ENCODE results near the gene CCDC51. TPM values are rescaled to one million over a fixed set of nuclear protein-coding genes. Genes with fewer than 3 reads are reported as not detected.

Gene CCDC51
- total RNA-seq, 1 experiment from 2014 or later = 29.3 TPM

DNA sequence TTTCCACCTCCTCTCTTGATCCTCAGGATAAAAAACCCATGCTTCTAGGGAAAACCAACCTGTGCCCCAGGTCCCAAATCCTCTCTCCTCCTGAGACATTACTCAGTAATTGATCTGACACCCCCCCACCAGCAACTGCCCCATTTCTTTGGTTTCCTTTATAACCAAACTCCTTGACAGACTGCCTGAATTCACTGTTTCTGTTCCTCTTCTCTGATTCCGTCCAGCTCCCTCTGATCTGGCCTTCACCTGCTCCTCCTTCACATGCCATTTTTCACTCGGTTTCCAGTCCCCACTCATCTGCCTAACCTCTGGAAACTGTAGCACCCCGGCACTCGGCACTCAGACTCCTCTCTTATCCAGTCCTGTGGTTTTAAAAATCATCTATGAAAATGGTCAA is 2.1 kb downstream of the CCDC51 start:
- no peak for DNase-seq (ENCODE audit: low read depth, low spot score)
- POLR2A ChIA-PET = no interaction called here
- Histone ChIP-seq H4K20me1 (ENCODE audit: insufficient read depth) (no peaks in the 10 kb centered on the region), H3K27me3 (ENCODE audit: insufficient read depth, low read length) (no peaks in the 10 kb centered on the region), H2AFZ (ENCODE audit: low read depth, low read length, poor library complexity, severe bottlenecking) (no peak overlapping the region), H3K4me1 (ENCODE audit: control insufficient read depth in 1 of 2, insufficient read depth in 2 of 2, low read length in 2 of 2) (peaks cover 36 to 58% of the 10 kb centered on the region in 2 experiments), H3K9me3 (ENCODE audit: control insufficient read depth in 1 of 2, insufficient read depth in 1 of 2, low read depth in 1 of 2, low read length in 2 of 2) (no peaks in the 10 kb centered on the region), H3K79me2 (ENCODE audit: insufficient read depth, low read length) (peaks cover 54% of the 10 kb centered on the region), H3K36me3 (ENCODE audit: control insufficient read depth in 1 of 2, insufficient read depth in 2 of 2, low read length in 2 of 2) (peaks cover 9 to 21% of the 10 kb centered on the region in 2 experiments; a peak in 3 of 4 replicates), H3K4me3 (replicated peaks in 1 of 2; ENCODE audit: low read depth in 1 of 2, low read length in 2 of 2) (no peak overlapping the region), H3K4me2 (ENCODE audit: low read length) (no peak overlapping the region), H3K27ac (ENCODE audit: low read depth, low read length) (no peak overlapping the region), H3K9me2 (ENCODE audit: insufficient read depth) (no peaks in the 10 kb centered on the region), H3K9ac (ENCODE audit: low read length) (no peak overlapping the region)
- RAD21 ChIA-PET (ENCODE audit: low non-redundant PET in 1 of 2, low total read pairs in 2 of 2, uncharacterized antibody in 2 of 2, unreplicated experiment in 2 of 2) = interaction anchor here in 1 of 2 experiments (3.3 kb wide), 1 partner anchor 37 kb away, joined by 59 read pairs; no protein-coding TSS in a partner anchor
- intact Hi-C loops (cut with micrococcal nuclease) = no loop called here
- TF ChIP-seq EZH2phosphoT487 (IDR thresholded peaks at IDR 0.05; ENCODE audit: borderline replicate concordance) = no peak
- TF ChIP-seq SRF (IDR thresholded peaks at IDR 0.05; ENCODE audit: low read depth) = no peak
- no peak for TF ChIP-seq POLR2AphosphoS5 (IDR thresholded peaks at IDR 0.05; ENCODE audit: low read depth, low read length)
- CTCF ChIA-PET = interaction anchor here (1.3 to 6.4 kb wide), 3 partner anchors 36 to 163 kb away, joined by 3 to 386 read pairs (median 91); no protein-coding TSS in a partner anchor
- no peak for ATAC-seq
- BruUV-seq (replicated peaks) = no TSS peak

DNA sequence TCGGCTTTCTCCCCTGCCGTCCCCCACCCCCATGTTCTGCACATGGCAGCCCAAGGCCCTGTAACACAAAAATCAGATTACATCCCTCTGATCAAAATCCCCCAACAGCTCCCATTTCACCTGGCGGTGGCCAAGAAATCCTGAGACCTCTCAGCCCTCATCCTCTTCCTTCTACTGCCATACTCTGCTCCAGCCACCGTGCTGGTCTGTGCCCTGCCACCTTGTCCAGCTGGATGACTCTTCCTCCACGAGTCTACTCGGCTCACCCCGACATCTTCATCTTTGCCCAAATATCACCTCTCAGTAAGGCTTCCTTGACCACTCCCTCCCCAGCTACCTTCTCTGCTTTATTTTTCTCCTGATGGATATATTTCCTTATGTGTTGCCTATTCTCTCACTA is 3.1 kb downstream of the CCDC51 start:
- intact Hi-C loops (cut with micrococcal nuclease) = loop anchor here (1.0 kb wide), 4 partner anchors 36 to 243 kb away; no protein-coding TSS in a partner anchor
- CTCF ChIA-PET = interaction anchor here (0.8 to 6.4 kb wide), 26 partner anchors 9 to 280 kb away, joined by 3 to 386 read pairs (median 8); partner anchors contain the start of genes ATRIP, CDC25A, IP6K2 and PFKFB4
- TF ChIP-seq ELF1 (IDR thresholded peaks at IDR 0.05; ENCODE audit: borderline replicate concordance, low read depth) = no peak
- no peak for TF ChIP-seq SRF (IDR thresholded peaks at IDR 0.05; ENCODE audit: low read depth)
- no peak for TF ChIP-seq RAD21 (IDR thresholded peaks at IDR 0.05; ENCODE audit: low read depth)
- TF ChIP-seq CEBPB (IDR thresholded peaks at IDR 0.05; ENCODE audit: low read depth) = no peak
- TF ChIP-seq, protein P1, sequence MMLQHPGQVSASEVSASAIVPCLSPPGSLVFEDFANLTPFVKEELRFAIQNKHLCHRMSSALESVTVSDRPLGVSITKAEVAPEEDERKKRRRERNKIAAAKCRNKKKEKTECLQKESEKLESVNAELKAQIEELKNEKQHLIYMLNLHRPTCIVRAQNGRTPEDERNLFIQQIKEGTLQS (IDR thresholded peaks at IDR 0.05) = no peak
- no peak for TF ChIP-seq POLR2A (IDR thresholded peaks at IDR 0.05; ENCODE audit: borderline replicate concordance, extremely low read depth, insufficient read depth, insufficient read length)
- TF ChIP-seq EZH2 (IDR thresholded peaks at IDR 0.05) = no peak
- TF ChIP-seq, protein P2, sequence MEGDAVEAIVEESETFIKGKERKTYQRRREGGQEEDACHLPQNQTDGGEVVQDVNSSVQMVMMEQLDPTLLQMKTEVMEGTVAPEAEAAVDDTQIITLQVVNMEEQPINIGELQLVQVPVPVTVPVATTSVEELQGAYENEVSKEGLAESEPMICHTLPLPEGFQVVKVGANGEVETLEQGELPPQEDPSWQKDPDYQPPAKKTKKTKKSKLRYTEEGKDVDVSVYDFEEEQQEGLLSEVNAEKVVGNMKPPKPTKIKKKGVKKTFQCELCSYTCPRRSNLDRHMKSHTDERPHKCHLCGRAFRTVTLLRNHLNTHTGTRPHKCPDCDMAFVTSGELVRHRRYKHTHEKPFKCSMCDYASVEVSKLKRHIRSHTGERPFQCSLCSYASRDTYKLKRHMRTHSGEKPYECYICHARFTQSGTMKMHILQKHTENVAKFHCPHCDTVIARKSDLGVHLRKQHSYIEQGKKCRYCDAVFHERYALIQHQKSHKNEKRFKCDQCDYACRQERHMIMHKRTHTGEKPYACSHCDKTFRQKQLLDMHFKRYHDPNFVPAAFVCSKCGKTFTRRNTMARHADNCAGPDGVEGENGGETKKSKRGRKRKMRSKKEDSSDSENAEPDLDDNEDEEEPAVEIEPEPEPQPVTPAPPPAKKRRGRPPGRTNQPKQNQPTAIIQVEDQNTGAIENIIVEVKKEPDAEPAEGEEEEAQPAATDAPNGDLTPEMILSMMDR (IDR thresholded peaks at IDR 0.05 in 2 of 3, conservative IDR thresholded peaks at IDR 0.05 in 1 of 3; ENCODE audit: borderline replicate concordance in 1 of 3, insufficient read depth in 1 of 3, low read depth in 2 of 3, low read length in 2 of 3) = no peak
- TF ChIP-seq, protein P3, sequence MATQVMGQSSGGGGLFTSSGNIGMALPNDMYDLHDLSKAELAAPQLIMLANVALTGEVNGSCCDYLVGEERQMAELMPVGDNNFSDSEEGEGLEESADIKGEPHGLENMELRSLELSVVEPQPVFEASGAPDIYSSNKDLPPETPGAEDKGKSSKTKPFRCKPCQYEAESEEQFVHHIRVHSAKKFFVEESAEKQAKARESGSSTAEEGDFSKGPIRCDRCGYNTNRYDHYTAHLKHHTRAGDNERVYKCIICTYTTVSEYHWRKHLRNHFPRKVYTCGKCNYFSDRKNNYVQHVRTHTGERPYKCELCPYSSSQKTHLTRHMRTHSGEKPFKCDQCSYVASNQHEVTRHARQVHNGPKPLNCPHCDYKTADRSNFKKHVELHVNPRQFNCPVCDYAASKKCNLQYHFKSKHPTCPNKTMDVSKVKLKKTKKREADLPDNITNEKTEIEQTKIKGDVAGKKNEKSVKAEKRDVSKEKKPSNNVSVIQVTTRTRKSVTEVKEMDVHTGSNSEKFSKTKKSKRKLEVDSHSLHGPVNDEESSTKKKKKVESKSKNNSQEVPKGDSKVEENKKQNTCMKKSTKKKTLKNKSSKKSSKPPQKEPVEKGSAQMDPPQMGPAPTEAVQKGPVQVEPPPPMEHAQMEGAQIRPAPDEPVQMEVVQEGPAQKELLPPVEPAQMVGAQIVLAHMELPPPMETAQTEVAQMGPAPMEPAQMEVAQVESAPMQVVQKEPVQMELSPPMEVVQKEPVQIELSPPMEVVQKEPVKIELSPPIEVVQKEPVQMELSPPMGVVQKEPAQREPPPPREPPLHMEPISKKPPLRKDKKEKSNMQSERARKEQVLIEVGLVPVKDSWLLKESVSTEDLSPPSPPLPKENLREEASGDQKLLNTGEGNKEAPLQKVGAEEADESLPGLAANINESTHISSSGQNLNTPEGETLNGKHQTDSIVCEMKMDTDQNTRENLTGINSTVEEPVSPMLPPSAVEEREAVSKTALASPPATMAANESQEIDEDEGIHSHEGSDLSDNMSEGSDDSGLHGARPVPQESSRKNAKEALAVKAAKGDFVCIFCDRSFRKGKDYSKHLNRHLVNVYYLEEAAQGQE (IDR thresholded peaks at IDR 0.05; ENCODE audit: low read depth) = no peak
- TF ChIP-seq CBX3 (IDR thresholded peaks at IDR 0.05; ENCODE audit: low read depth) = no peak
- no peak for TF ChIP-seq EZH2phosphoT487 (IDR thresholded peaks at IDR 0.05; ENCODE audit: borderline replicate concordance)
- TF ChIP-seq ZFX (IDR thresholded peaks at IDR 0.05) = no peak
- TF ChIP-seq ZNF274 (IDR thresholded peaks at IDR 0.05; ENCODE audit: low read depth, low read length) = no peak

More for the DNA sequence above, 3.1 kb downstream of the CCDC51 start:
- Histone ChIP-seq H3K27ac (ENCODE audit: low read depth, low read length) (peak overlapping the region; percentile 5; the same call in 1 of the 2 replicates), H3K4me3 (replicated peaks in 1 of 2; ENCODE audit: low read depth in 1 of 2, low read length in 2 of 2) (no peak overlapping the region), H3K36me3 (ENCODE audit: control insufficient read depth in 1 of 2, insufficient read depth in 2 of 2, low read length in 2 of 2) (peaks cover 3 to 22% of the 10 kb centered on the region in 2 experiments; a peak in 2 of 4 replicates), H3K27me3 (ENCODE audit: insufficient read depth, low read length) (no peaks in the 10 kb centered on the region), H4K20me1 (ENCODE audit: insufficient read depth) (no peaks in the 10 kb centered on the region), H3K9me2 (ENCODE audit: insufficient read depth) (no peaks in the 10 kb centered on the region), H3K79me2 (ENCODE audit: insufficient read depth, low read length) (peaks cover 45% of the 10 kb centered on the region), H3K4me2 (ENCODE audit: low read length) (no peak overlapping the region), H3K9me3 (ENCODE audit: control insufficient read depth in 1 of 2, insufficient read depth in 1 of 2, low read depth in 1 of 2, low read length in 2 of 2) (no peaks in the 10 kb centered on the region), H2AFZ (ENCODE audit: low read depth, low read length, poor library complexity, severe bottlenecking) (no peak overlapping the region), H3K4me1 (ENCODE audit: control insufficient read depth in 1 of 2, insufficient read depth in 2 of 2, low read length in 2 of 2) (peaks cover 44 to 65% of the 10 kb centered on the region in 2 experiments), H3K9ac (ENCODE audit: low read length) (no peak overlapping the region)
- ATAC-seq = no peak
- BruUV-seq (replicated peaks) = no TSS peak
- DNase-seq (ENCODE audit: low read depth, low spot score) = no peak
- ChIA-PET RAD21 (ENCODE audit: low non-redundant PET in 1 of 2, low total read pairs in 2 of 2, uncharacterized antibody in 2 of 2, unreplicated experiment in 2 of 2) (interaction anchor here (1.1 to 3.3 kb wide), 2 partner anchors 36 to 112 kb away, joined by 3 to 59 read pairs; no protein-coding TSS in a partner anchor), POLR2A (interaction anchor here (0.9 to 1.7 kb wide), 4 partner anchors 10 to 242 kb away, joined by 3 to 13 read pairs (median 8); partner anchors contain the start of gene ATRIP)
